ENCODE results near the gene CPN1.

DNA sequence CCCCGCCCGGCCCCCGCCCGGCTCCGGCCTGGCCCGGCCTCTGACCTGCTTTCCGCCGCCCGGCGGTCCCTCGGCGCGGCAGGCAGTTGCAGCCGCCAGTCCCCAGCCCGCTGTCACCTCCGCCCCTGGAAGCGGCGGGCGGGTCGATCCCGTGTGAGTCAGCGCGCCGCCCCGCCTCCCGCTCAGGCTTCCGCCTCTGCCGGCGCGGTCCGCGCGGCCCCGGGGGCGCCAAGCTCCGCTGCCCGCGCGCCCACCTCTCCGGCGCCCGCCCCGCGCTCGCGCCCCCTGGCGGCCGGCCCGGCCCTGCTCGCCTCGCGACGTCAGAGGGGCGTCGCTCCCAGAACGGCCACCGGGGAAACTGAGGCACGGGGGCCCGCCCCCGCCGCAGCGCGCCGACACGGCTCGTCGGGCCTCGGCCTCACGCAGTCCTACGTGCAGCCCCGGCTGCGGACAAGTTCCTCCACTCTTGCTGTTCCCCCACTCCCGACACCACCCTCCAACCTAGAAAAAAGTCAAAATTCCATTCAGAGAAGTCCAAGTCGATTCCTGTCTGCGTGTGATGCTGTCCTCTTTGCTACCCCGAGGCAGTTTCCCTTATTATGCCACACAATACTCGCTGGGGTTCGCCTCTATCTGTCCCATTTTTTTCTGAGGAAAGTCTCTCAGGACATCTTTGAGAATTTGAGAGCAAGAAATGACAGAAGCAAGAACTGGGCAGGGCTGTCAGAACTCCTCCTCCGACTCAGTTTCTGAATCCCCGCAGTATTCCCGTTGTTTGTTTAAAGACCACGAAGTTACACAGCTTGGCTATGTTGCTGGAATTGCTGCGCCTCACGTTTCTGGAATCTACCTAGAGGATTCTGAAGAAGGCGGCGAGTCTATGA is 71.6 kb downstream of the CPN1 start, which contains the start of gene DNMBP:
- no peak for TF ChIP-seq POLR2AphosphoS5 (IDR thresholded peaks at IDR 0.05; ENCODE audit: low read depth)
- TF ChIP-seq, protein P1, sequence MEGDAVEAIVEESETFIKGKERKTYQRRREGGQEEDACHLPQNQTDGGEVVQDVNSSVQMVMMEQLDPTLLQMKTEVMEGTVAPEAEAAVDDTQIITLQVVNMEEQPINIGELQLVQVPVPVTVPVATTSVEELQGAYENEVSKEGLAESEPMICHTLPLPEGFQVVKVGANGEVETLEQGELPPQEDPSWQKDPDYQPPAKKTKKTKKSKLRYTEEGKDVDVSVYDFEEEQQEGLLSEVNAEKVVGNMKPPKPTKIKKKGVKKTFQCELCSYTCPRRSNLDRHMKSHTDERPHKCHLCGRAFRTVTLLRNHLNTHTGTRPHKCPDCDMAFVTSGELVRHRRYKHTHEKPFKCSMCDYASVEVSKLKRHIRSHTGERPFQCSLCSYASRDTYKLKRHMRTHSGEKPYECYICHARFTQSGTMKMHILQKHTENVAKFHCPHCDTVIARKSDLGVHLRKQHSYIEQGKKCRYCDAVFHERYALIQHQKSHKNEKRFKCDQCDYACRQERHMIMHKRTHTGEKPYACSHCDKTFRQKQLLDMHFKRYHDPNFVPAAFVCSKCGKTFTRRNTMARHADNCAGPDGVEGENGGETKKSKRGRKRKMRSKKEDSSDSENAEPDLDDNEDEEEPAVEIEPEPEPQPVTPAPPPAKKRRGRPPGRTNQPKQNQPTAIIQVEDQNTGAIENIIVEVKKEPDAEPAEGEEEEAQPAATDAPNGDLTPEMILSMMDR (conservative IDR thresholded peaks at IDR 0.05; ENCODE audit: low read depth in 2 of 2): peak; percentile 50 to 68
- no peak for TF ChIP-seq EZH2 (IDR thresholded peaks at IDR 0.05; ENCODE audit: low read depth, unreplicated experiment)
- TF ChIP-seq EZH2phosphoT487 (IDR thresholded peaks at IDR 0.05; ENCODE audit: unreplicated experiment): no peak
- TF ChIP-seq STAT1 (IDR thresholded peaks at IDR 0.05; ENCODE audit: unreplicated experiment): no peak
- no peak for TF ChIP-seq ZNF331 (CRISPR knock-in tag; IDR thresholded peaks at IDR 0.05; ENCODE audit: low read depth)
- TF ChIP-seq CREB1 (CRISPR knock-in tag; IDR thresholded peaks at IDR 0.05; ENCODE audit: low read depth): peak; percentile 88
- TF ChIP-seq NANOG (IDR thresholded peaks at IDR 0.05; ENCODE audit: borderline replicate concordance): no peak
